Activated CD4-positive, alpha-beta T cell treated with anti-CD3 and anti-CD28 coated beads for 24 hours (primary cell): ENCODE measurements around the gene NAALADL2.

ENCODE experiments used
- DNase-seq, 2 donors: peaks; one replicate each; pipeline ENCODE4 v3.0.0-alpha.2; 2020; ENCODE audit warnings: low read depth in 2 of 2

NAALADL2 gene

DNA sequence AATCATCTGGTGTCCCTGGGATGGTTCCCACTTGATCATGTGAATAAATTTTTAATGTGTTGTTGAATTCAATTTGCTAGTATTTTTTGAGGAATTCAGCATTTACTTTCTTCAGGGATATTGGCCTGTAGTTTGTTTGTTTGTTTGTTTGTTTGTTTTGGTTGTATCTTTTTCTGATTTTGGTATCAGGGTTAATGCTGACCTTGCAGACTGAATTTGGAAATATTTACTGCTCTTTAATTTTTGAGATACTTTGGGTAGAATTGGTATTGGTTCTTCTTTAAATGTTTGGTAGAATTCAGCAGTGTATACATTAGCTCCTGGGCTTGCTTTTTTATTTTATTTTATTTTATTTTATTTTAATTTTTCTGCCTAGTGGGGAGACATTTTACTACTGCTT lies 803.7 kb downstream of the NAALADL2 start:
- DNase-seq: no peak

- DNase-seq: no peak
Observed at GRCh38 chr3:175664911-175665310, 805.8 kb downstream of the NAALADL2 start.

DNA sequence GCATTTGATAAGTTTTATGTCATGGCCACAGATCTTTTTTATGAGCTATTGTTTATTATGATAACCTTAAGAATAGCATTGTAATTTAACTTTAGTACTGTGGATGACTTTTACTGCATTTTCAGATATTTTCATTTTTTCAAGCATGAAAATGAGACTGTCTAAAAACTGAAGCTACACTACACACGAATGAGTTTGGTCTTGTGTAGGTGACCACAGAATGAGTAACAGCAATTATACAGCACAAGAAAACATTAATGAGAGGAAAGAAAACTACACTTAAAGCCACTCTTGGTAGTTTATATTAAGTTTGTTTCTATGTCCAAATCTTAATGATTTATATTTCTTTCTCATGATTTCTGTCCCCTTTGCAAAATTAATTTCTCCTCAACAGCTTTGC lies 809.2 kb downstream of the NAALADL2 start:
- DNase-seq: no peak

GRCh38 chr3:175670557-175670956 lies 811.4 kb downstream of the NAALADL2 start:
- no peak for DNase-seq

- DNase-seq: no peak
Observed at GRCh38 chr3:175672119-175672689, 813.1 kb downstream of the NAALADL2 start.

GRCh38 chr3:175679568-175679967 lies 820.4 kb downstream of the NAALADL2 start:
- no peak for DNase-seq

DNA sequence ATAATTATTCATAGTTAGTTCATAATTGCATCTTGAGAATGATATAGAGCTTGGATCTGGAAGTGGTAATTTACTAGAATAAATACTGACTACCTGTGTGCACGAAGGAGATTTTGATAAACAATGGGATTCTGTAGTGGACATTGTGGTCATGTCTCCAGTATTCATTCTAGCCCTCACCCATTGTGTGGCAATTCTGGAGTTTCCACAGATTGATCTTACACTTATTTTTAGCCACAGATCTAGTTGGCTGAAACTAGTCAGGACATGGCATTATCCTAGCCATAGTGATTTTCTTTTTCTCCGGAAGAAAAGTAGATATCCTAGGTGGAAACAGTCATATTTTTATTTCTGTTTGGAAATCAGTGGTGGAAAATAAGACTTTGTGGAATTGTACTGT lies 833.1 kb downstream of the NAALADL2 start:
- no peak for DNase-seq

DNA sequence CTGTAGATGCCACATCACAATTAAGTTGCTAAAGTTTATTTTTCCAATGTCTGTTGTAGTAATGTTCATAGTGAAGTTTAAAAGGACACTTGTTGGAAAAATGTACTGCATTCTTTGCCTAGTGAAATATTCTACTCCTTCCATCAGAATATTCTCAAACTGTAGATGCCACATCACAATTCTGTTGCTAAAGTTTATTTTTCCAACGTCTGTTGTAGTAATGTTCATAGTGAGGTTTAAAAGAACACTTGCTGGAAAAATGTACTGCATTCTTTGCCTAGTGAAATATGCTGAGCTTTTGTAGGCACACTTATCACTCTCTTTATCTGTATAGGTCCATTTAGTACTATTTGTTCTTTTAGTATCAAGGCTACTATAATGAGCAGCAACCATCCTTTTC lies 836.1 kb downstream of the NAALADL2 start:
- no peak for DNase-seq

DNA sequence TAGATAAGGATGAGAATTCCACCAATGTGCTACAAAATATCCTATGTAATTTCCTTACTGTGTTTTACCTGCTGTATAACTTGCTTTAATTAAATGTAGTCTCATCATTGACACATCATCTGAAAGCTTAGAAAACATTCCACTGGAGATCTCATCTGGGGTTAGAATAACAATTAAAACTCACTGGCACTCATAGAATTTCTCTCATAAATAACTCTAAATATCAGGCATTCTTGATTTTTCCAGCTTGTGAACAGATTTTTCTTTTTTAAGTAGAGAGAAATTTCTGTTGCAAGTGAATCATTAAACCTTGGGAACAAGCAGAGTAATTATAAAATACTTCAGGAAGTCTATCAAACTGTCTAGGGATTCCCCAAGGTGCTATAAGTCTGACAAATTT lies 843.8 kb downstream of the NAALADL2 start:
- DNase-seq: no peak

GRCh38 chr3:175704366-175705055 lies 845.4 kb downstream of the NAALADL2 start:
- DNase-seq: no peak

- DNase-seq: no peak
Observed at GRCh38 chr3:175713268-175713667, 854.1 kb downstream of the NAALADL2 start.

DNA sequence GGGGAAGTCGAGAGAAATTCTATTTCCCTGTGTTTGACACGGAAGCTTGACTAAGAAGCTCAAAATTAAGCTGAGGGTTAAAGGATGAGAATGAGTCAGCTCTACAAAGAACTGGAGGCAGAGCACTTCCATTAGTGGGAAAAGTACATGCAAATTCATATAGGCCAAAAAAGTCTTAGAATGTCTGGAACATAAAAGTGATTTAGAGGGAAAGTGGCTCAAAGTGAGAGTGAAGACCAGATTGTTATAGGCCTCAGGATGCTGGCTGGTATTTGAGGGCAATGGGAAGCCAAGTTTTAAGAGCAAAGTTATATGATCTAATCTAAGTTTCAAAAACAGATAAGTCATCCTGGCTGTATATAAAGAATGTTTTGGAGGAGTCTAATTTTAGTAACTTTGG lies 857.3 kb downstream of the NAALADL2 start:
- no peak for DNase-seq

GRCh38 chr3:175726228-175726627 lies 867.1 kb downstream of the NAALADL2 start:
- no peak for DNase-seq

DNA sequence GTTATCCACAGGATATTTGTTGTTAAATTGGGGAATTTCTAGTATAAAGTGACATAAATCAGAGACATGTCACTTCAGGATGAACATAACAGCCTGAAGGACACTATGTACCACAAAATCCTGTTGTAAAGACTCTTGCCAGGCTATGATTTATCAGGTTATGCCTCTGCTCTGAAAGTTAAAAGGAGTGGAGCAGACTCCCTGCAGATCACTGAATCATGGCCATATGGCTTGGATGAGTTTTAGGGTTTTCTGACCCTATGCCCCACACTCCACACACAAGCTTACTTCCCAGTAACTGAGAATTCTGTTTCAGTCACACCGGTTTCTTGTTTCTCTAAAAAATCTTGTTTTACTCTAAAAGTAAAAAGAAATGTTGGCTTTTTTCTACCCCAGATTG lies 869.4 kb downstream of the NAALADL2 start:
- no peak for DNase-seq

GRCh38 chr3:175729466-175729865 lies 870.3 kb downstream of the NAALADL2 start:
- no peak for DNase-seq

DNA sequence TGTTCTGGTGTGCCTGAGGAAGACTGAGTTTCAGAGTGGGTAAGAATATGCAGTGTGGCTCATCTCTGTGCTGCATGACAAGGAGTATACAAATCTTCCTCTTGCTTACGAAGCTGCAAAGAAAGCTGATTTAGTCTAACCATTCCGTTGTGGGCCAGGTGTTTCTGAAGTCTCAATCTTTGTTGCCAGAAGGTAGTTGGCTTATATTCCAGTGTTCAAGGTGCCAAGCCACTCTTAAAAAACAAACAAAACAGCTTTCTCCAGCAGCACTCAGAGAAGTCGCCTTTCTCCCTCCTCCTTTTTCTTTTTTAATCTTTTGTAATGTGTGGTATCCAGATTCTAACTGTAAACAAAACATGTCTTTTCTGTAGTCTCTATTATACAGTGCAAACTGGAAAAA lies 872.4 kb downstream of the NAALADL2 start:
- DNase-seq: no peak

DNA sequence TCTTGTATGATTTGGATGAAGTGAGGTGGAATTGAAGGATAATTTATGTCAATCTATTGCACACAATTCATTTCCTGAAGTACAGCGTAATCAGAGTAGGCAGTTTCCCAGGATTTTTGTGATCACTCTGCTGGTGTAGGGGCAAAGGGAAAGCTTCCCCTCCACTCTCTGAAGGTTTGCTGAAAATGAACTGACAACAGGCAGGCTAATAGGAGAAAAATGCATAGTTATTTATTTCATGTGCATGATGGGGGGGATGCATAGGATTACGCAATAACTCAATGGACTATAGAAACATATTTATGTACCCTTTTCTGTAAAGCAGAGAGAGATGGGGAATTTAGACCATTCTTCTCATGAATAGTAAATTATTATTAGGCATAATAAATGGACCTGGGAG lies 872.9 kb downstream of the NAALADL2 start:
- DNase-seq: no peak

DNA sequence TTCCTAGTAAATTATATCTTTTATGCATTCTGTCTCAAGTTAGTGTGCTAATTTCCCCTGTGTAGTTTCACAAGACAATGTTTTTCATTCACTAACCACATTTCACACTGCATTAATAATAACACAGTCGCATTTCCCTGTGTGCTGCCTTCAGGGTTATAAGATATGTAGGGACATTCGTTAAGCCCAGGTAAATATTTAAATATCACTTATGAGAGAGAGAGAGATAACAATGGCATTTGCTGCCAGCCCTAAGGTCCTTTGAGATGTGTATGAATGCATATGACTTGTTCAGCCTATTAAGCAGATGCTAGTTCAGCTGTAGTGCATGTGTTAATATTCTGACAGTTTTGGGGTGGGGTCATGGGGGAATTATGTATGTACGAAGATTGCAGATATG lies 876.7 kb downstream of the NAALADL2 start:
- no peak for DNase-seq

DNA sequence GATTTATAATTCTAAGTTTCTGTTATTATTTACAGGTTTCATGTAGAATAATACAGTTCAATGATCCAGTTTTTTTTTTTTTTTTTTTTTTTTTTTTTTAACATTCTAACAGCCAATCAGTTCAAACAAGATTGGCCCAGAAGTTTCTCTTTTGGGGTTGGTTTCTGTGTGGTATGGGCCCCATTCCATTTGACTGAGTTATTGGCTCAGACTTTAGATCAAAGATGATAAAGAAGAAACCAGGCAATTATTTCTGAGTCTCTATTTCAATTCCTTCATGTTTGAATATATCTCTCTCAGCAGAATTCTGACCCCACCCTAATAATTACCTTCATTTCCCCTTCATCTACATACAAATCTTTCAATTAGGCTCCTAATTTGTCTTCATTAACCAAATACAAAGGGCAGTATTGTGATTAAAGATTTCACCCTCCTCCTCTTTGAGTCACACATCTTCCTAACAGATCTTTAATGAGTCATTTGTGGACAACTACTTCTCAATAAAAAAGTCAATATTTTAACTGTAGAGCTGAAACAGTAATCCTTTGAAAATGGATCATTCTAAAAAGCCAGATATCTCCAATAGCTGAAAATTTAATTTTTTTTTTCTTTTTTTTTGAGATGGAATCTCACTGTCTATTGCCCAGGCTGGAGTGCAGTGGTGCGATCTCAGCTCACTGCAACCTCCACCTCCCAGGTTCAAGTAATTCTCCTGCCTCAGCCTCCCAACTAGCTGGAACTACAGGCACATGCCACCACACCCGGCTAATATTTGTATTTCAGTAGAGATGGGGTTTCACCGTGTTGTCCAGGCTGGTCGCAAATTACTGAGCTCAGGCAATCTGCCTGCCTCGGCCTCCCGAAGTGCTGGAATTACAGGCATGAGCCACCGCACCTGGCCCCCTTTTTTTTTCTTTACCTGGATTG lies 878.8 kb downstream of the NAALADL2 start:
- DNase-seq: no peak

DNA sequence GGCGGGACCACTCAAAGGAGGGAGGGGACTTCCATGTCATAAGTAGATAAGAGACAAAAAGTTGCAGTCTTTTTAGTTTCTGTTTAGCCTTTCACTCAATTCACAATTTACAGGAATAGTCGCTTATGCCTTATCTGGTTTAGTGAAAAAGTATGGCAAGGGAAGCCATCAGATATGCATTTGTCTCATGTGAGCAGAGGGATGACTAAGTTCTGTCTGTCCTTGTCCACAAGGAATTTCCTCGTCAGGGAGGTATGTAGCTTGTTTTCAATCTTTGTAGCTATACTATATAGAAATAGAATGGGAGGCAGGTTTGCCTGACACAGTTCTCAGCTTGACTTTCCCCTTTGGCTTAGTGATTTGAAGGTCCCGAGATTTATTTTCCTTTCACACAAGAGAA lies 882.8 kb downstream of the NAALADL2 start:
- no peak for DNase-seq

DNA sequence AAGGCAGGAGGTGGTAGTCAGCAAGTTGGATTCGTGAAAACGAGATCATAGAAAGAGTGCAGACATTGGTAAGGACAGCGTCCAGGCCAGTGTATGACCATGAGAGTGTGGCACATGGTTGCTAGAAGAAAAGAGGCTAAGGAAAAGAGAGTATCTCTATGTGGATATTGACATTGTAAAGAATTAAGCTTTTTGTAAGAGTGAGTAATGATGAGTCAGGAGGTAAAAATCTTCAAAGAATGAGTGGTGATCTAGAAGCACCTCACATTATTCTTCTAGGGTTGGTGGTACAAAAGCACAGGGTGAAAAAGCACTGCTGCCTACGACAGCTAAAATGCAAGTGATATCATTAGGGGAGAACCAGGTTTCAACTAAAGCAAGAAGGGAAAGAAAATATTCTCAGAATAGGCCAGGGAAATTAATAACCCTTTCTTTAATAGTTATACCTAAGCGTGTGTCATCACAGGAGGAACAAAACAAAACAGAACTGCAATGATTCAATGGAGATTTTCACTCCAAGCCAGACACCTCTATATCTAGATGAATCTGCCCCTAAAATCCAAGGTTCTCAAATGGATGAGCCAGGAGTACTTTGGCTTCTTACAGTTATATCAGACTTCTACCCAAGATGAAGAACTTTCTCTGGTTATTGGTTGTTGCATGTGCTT lies 884.7 kb downstream of the NAALADL2 start:
- no peak for DNase-seq

GRCh38 chr3:175746308-175746707 lies 887.2 kb downstream of the NAALADL2 start:
- DNase-seq: no peak
